GM03348 (cell line): Measurements from ENCODE around the gene PUS10.

Experiments used
- DNase-seq: peaks from one replicate; pipeline ENCODE4 v3.0.0; 2012; ENCODE audit warnings: low spot score

The PUS10 gene

GRCh38 chr2:60966507-60967405 lies 51.3 kb downstream of the PUS10 start:
- no peak for DNase-seq

- no peak for DNase-seq
Measured at GRCh38 chr2:60965499-60965785, 52.6 kb downstream of the PUS10 start.

GRCh38 chr2:60964651-60965498 lies 53.2 kb downstream of the PUS10 start:
- no peak for DNase-seq

GRCh38 chr2:60963190-60963589 lies 54.9 kb downstream of the PUS10 start:
- DNase-seq = no peak

- no peak for DNase-seq
Measured at GRCh38 chr2:60962528-60962927, 55.5 kb downstream of the PUS10 start.

- peak; percentile 70 for DNase-seq
Measured at GRCh38 chr2:60961457-60961856, 56.6 kb downstream of the PUS10 start.

GRCh38 chr2:60960706-60961105 lies 57.3 kb downstream of the PUS10 start:
- no peak for DNase-seq

GRCh38 chr2:60959501-60959900 lies 58.6 kb downstream of the PUS10 start:
- DNase-seq = no peak

GRCh38 chr2:60958800-60959199 lies 59.3 kb downstream of the PUS10 start:
- DNase-seq = peak; percentile 30

GRCh38 chr2:60958361-60958760 lies 59.7 kb downstream of the PUS10 start:
- peak; percentile 18 for DNase-seq

GRCh38 chr2:60957643-60958042 lies 60.4 kb downstream of the PUS10 start:
- DNase-seq = no peak

GRCh38 chr2:60957224-60957623 lies 60.8 kb downstream of the PUS10 start:
- DNase-seq = no peak

GRCh38 chr2:60954139-60954538 lies 63.9 kb downstream of the PUS10 start:
- no peak for DNase-seq

GRCh38 chr2:60948926-60949579 lies 69.0 kb downstream of the PUS10 start:
- DNase-seq = peak; percentile 23

- DNase-seq = no peak
Measured at GRCh38 chr2:60948161-60948560, 69.9 kb downstream of the PUS10 start.

- DNase-seq = no peak
Measured at GRCh38 chr2:60947056-60947455, 71.0 kb downstream of the PUS10 start.

GRCh38 chr2:60945341-60945740 lies 72.7 kb downstream of the PUS10 start:
- no peak for DNase-seq

GRCh38 chr2:60939622-60940021 lies 78.4 kb downstream of the PUS10 start:
- no peak for DNase-seq

GRCh38 chr2:60938301-60938700 lies 79.8 kb downstream of the PUS10 start:
- no peak for DNase-seq

- DNase-seq = no peak
Measured at GRCh38 chr2:60936757-60937156, 81.3 kb downstream of the PUS10 start.

GRCh38 chr2:60934165-60934722 lies 83.8 kb downstream of the PUS10 start:
- peak; percentile 8 for DNase-seq

GRCh38 chr2:60932954-60933353 lies 85.1 kb downstream of the PUS10 start:
- no peak for DNase-seq
